ENCODE data around the gene IRF8.
A peak's percentile ranks its signal among the peaks of the same experiment; 100 is the strongest.

The IRF8 gene

GRCh38 chr16:85948616-85949265, 49.8 kb downstream of the IRF8 start:
- no peaks in the 10 kb centered on the region for H4K20me1 ChIP-seq (ENCODE audit: control insufficient read depth, insufficient read depth, low read depth, low read length)
- no peaks in the 10 kb centered on the region for H3K9me3 ChIP-seq (ENCODE audit: control insufficient read depth, insufficient read depth, low read length)
- H3K4me2 ChIP-seq (ENCODE audit: low read length): peak overlapping the region; percentile 97
- H3K36me3 ChIP-seq (ENCODE audit: control insufficient read depth, low read length): no peaks in the 10 kb centered on the region
- peaks cover 11% of the 10 kb centered on the region for H3F3A ChIP-seq (ENCODE audit: control insufficient read depth, insufficient read depth)
- H3K27me3 ChIP-seq (ENCODE audit: control insufficient read depth, low read length): no peaks in the 10 kb centered on the region
- H3K4me1 ChIP-seq (ENCODE audit: control insufficient read depth, low read length): peaks cover 76% of the 10 kb centered on the region
- no peaks in the 10 kb centered on the region for H3K9me2 ChIP-seq (replicated peaks; ENCODE audit: control insufficient read depth, low read length)
- peak overlapping the region; percentile 76 for H3K4me3 ChIP-seq (ENCODE audit: low read length)
- TF ChIP-seq EZH2phosphoT487 (IDR thresholded peaks at IDR 0.05; ENCODE audit: borderline replicate concordance, low read length): no peak
- no peak for TF ChIP-seq CTCF (IDR thresholded peaks at IDR 0.05; ENCODE audit: low read depth, low read length, poor library complexity, severe bottlenecking)
- peak overlapping the region; percentile 34 for H3K27ac ChIP-seq (ENCODE audit: low read depth, low read length)
- H3K79me2 ChIP-seq (ENCODE audit: control insufficient read depth, low read length): peaks cover 5% of the 10 kb centered on the region; the same call in 1 of the 2 replicates

GRCh38 chr16:85950136-85950918, 51.4 kb downstream of the IRF8 start:
- no peak for TF ChIP-seq EZH2phosphoT487 (IDR thresholded peaks at IDR 0.05; ENCODE audit: borderline replicate concordance, low read length)
- no peak for TF ChIP-seq CTCF (IDR thresholded peaks at IDR 0.05; ENCODE audit: low read depth, low read length, poor library complexity, severe bottlenecking)
- Histone ChIP-seq H3K27ac (ENCODE audit: low read depth, low read length) (no peak overlapping the region), H4K20me1 (ENCODE audit: control insufficient read depth, insufficient read depth, low read depth, low read length) (no peaks in the 10 kb centered on the region), H3K4me1 (ENCODE audit: control insufficient read depth, low read length) (peaks cover 66% of the 10 kb centered on the region), H3K27me3 (ENCODE audit: control insufficient read depth, low read length) (no peaks in the 10 kb centered on the region), H3K79me2 (ENCODE audit: control insufficient read depth, low read length) (peaks cover 5% of the 10 kb centered on the region; the same call in 1 of the 2 replicates), H3K4me3 (ENCODE audit: low read length) (peak overlapping the region; percentile 32), H3K9me3 (ENCODE audit: control insufficient read depth, insufficient read depth, low read length) (no peaks in the 10 kb centered on the region), H3K36me3 (ENCODE audit: control insufficient read depth, low read length) (no peaks in the 10 kb centered on the region), H3K9me2 (replicated peaks; ENCODE audit: control insufficient read depth, low read length) (no peaks in the 10 kb centered on the region), H3K4me2 (ENCODE audit: low read length) (peak overlapping the region; percentile 24), H3F3A (ENCODE audit: control insufficient read depth, insufficient read depth) (peaks cover 7% of the 10 kb centered on the region; the same call in 1 of the 2 replicates)

GRCh38 chr16:85952197-85952596, 53.2 kb downstream of the IRF8 start:
- H3K4me3 ChIP-seq (ENCODE audit: low read length): no peak overlapping the region
- no peak for TF ChIP-seq EZH2phosphoT487 (IDR thresholded peaks at IDR 0.05; ENCODE audit: borderline replicate concordance, low read length)
- no peak for TF ChIP-seq CTCF (IDR thresholded peaks at IDR 0.05; ENCODE audit: low read depth, low read length, poor library complexity, severe bottlenecking)
- no peaks in the 10 kb centered on the region for H4K20me1 ChIP-seq (ENCODE audit: control insufficient read depth, insufficient read depth, low read depth, low read length)
- no peaks in the 10 kb centered on the region for H3K79me2 ChIP-seq (ENCODE audit: control insufficient read depth, low read length)
- 0 out of 2 replicates have a peak, but pooled peaks cover 3% of the 10 kb centered on the region for H3K27me3 ChIP-seq (ENCODE audit: control insufficient read depth, low read length)
- no peaks in the 10 kb centered on the region for H3K9me3 ChIP-seq (ENCODE audit: control insufficient read depth, insufficient read depth, low read length)
- no peak overlapping the region for H3K4me2 ChIP-seq (ENCODE audit: low read length)
- H3K9me2 ChIP-seq (replicated peaks; ENCODE audit: control insufficient read depth, low read length): no peaks in the 10 kb centered on the region
- peaks cover 7% of the 10 kb centered on the region; the same call in 1 of the 2 replicates for H3F3A ChIP-seq (ENCODE audit: control insufficient read depth, insufficient read depth)
- H3K27ac ChIP-seq (ENCODE audit: low read depth, low read length): no peak overlapping the region
- H3K36me3 ChIP-seq (ENCODE audit: control insufficient read depth, low read length): no peaks in the 10 kb centered on the region
- peaks cover 61% of the 10 kb centered on the region for H3K4me1 ChIP-seq (ENCODE audit: control insufficient read depth, low read length)

Measured in DOHH2 (cell line).